ENCODE results near the gene PLA1A.

The PLA1A gene

DNA sequence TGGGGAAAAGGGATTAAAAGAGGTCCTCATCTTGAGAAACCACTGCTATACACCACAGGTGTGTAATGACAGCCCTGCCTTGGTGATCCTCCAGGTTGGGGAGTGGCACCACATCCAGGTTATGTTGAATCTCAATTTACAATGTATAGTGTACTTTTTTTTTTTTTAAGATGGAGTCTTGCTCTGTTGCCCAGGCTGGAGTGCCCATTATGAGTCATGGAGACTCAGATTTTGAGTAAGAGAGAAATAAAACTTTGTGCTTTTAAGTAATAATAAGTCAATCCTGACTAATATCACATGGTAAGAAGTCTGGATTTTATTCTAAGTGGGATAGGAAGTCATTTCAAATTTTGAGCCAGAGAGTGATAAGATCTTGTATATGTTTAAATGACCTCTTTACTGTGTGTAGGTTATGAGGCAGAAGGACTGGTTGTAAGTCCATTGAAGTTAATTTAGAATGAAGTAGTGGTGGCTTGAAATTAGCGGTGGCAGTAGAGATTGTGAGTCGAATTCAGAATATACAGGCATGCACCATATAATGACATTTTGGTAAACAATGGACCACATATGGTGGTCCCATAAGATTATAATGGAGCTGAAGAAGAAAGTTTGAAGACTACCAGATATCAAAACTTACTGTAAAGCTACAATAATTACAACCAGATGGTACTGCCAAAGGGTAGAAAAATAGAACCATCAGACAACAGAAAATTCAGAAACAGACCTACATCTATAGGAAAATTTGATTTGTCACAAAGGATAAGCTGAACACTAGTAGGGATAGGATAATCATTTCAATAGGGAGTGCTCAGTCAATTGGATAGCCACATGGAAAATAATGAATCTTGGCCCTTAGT, 42.0 kb downstream of the PLA1A start:
- DNase-seq: no peak

DNA sequence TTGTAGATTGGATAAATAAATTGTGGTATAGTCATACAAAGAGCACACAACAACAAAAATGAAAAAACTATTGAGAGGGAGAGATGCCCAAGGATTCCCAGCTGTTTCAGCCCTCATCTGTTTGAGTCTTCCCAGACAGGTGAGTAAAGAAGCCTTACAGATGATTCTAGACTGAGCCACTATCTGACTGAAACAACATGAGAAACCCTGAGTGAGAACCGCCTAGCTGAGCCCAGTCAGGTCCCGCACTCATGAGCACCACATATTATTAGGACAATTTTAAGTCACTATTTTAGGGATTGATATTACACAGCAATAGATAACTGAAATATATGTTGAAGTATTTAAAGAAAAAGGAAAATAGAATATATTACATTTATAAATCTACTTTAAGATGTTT, 43.7 kb downstream of the PLA1A start:
- no peak for DNase-seq

DNA sequence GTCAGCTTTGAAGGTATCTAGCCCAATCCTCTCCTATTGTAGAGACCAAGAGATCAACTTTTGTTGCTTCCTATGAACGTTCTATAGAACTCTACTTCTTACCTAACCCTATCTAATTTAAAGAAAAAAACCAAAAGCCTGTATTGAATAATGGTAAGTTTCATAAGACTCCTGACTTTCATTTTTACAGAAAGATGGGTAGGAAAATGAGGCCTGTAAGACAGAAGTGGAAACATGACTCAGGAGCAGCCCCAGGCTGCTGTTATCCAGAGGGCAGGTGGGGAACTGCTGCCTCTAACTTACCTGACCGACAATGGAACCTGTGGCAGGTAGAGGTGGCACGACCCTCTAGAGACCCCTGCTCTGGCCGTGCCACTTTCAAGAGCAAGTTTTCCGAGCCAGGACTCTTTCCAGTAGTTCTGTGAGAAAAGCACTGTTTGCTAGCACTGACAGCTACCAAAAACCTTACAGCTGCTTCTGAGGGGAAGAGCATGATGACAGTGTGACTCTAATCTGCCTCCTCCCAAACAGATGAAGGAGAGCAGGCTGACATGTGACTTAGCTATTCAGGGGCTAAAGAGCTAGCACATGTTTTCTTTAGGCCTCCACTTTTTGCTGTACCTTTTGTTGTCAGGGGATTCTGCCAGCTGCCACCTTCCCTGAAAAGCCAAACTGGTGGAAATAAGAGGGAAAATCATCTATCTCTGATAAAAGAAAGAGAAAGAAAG, 45.2 kb downstream of the PLA1A start:
- no peak for DNase-seq

DNA sequence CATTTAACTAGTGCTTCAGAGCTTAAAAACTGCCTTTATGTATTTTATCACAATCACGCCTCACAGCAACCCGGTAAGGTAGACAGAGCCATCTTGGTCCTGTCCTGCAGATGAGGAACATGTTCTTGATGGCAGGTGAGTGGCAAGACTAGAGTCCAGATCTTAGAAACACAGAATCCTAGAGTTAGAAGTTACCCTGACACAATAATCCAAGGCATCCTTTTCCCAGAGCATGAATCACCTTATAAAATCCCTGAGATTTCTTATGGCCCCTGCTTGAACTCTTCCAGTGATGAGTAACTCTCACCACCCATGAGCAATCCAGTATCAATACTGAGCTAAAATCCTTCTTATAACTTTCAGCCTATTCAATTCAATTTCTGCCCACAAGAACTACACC, 45.8 kb downstream of the PLA1A start:
- DNase-seq: no peak

DNA sequence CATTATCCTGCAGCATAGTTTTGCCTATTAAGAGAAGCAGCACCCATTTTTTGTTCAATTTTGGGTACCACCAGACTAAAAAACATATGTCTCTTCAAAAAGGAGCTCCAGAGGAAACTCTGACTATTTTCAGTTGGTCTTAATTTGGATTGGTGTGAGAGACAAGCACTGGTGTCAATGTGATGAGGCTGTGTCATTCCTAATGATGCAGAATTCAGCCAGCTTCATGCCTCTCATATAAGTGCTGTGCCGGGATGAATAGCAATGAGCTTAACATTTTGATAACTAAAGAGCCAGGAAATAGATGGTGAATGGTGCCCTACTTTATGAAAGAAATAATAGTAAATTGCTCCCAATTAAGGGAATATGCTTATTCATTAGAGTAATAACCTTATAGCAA, 46.8 kb downstream of the PLA1A start:
- no peak for DNase-seq

DNA sequence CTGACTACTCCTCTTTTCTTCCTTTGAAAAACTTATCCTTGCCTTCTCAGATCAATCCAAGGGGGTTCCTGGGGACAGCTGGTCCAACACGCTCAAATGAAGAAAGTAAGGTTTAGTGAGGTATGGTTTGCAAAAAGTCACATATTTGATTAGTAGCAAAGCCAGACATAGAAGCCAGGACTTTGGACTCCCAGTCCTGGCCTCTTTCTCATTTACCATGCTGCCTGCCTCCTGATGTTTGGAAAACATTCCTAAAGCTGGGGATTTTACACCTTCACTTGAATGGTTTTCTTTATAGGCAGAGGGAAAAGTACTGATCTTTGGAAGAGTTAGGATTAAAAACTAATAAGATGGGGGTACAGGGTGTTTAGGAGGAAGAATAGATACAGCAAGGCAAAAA, 48.1 kb downstream of the PLA1A start:
- DNase-seq: no peak

DNA sequence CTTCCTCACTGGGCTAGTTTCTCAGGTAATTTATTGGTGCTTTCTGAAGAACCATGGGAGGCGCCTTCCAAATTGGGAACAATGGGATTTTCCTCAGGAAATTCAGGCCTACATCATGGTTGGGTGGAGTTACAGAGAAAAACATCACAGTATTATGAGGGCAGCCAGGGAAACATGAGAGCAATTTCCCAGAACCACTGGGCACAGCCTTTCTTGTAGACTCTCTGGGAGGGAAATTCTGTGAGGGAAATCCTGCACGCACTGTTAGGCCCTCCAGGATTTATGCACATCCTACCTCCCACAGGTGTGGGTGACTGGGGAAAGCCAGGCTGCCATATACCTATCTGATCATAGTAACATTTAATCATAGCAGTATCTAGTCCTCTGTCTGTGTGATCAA, 49.5 kb downstream of the PLA1A start:
- DNase-seq: no peak

DNA sequence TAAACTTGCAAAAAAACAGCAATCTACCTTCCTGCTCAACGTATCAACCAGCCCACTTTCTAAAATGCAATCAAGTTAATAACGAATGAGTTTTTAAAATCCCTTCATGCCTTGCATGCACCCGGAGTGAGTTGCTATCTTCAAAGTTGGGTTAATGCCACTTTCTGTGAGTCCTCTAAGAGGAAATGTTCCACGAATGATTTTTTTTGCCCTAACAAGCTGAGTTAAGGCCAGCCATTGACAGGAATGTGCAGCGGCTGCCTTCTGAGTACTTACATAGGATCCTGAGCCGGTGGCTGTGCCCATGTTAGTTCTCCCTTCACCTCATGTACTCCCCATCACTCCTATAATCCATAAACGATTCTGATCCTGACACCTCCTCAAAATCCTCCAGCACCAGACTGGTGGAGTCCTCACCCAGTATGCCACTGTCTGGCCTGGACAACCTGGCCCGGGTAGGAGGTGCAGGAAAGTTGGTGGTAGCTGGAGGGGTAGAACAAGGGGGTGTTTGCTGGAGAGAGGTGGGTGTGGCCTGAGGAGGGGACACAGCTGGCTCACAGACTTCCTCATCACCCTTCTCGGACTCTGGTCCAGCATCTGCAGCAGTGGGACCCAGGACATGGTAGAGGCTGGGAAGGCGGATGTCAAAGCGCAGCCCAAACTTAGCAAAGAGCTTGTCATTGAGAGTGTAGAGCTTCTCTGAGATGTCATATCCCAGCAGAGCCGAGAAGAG, 50.3 kb downstream of the PLA1A start:
- DNase-seq: no peak

DNA sequence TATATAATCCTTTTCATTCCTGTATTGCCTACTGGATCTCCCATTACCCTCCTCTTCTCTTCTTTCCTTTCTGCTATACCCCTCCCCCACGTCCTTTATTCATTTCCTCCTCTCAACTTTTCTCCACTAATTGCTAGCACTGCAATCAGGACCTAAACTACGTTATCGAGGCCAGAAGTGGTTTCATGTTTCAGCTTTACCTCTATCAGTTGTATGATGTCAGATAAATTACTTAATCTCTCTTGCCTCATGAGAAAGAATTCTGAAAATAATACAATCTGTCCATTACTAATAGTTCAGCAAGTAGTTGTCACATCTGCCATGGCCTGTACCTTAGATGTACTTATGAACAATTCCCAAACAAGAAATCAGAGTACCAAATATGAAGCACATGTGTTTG, 52.1 kb downstream of the PLA1A start:
- DNase-seq: no peak

DNA sequence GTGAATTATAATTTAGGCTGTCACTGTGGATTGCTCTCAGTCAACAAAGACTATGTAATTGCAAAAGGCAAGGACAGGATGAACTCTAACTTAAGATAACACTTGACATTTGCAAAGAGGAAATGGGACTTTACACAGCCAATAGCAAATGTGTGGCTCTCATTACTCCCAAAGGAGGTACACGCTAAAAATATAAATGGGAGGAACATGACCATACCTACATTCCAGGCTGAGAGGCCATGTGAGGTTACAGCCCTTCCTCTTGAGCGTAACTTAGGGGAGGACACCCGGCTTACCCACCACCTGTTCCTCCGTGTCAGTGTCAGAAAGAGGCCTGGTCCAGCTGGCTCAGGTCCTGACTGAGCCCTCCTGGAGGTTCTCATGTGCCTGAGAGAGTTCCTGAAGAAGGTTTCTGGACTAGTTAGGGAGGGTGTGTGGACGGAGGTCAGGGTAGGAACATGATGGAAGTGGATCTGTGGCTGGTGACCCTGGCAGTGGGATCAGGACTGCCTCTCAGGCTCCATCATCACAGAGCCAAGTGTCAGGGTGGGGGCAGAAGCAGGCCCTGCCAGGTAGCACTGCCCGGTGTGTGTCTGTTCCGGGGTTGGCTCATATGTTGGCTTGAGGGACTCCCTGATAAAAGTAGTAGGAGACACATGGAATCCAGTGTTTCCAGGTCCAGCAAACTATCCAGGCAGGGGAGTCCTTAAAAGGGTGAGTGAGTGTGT, 54.8 kb downstream of the PLA1A start:
- no peak for DNase-seq

DNA sequence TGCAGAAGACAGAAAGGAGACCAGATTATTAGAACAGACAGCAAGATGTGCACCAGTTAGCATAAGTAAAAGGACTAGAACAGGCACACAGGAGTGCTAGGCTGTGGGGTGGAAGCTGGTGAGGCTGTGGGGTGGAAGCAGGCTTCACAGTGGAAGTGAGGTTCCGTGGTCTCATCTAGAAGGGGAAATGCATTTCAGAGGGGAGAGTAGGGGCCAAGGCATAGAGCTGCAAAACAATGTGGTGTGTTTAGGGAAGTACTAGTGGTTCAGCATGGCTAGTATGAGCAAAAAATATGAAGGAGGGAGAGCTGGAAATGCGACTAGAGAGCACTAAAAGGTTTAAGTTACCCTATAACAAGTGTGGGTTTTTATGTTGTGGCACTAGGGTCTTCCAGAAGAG, 56.2 kb downstream of the PLA1A start:
- no peak for DNase-seq

DNA sequence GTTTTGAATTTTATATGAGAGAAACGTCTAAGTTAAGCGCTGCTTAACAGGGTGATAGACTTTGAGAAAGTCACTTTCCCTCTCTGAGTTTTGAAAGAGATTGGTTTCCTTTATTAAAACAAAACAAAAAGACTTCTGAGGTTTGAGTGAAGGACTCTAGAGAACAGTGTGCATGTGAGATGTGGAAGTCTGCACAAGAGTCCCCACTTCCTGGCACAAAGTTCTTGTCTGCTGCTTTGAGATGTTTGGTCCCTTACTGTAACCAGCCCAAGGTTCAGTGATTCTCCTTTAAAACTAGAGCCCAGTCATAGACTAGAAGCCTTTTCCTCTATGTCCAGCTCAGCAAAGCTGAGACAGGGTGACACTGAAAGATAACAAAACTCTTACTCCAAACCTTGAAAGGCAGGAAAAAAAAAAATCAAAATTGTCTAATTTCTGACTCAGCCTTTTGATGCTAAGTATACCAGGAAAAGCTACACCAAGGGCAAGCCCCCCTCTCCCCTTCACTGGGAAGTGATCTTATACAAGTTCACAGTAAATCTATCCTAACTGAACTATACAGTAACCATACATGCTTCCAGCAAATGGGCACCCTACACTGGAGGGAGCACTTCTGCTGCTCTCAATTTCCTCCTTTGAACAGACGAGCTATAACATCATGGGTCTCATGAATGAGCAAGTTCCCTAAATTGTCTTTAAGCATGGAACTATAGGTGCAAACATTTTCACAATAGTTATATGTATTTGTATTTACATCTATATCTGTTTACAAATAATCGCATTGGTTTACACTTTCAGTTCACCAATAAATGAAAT, 60.4 kb downstream of the PLA1A start:
- DNase-seq: no peak

DNA sequence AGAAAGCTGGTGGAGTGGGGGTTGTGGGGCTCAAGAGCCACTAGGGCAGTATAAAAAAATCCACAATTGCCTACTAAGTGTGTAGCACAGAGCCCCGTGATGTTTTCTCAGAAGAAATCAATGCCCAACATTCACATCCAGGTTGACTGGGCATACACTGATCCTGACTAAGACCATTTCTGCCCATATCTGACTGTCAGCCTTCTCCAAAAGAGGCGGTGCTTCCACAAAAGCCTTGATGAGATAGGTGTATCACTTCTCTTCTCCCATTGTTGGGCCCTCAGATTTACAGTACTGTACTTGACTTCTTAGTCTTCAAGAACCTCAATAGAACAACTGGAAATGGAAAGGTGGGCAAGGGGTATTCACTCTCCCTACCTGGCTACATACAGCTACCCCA, 61.3 kb downstream of the PLA1A start:
- no peak for DNase-seq

DNA sequence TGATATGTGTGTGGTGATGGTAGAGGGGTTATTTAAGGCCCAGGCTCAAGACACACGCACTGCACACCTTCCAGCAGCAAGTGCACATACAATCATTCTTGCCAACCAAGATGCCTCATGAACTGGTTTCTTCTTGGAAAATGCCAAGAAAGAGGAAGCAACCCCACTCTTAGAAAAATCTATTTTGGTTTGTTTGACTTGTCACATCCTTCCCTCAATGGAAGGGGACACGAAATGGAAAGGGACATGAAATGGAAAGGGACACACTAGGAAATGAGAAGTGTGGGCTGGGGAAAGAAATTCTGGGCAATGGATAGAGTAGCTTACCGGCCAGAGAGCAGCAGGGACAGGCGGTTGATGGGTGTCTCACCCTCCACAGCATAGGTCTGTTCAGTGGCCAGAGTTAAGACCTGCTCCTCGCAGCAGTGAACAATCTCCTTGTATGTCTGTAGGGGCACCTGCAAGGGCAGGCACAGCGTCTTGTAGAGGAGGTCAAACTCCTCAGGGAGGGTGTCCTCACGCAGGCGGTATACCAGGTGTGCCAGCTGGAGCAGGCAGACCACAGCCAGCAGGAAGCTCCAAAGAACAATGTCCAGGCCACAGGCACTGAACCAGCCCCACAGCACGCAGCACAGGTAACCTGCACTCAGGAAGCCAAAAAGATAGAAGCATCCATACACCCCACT, 62.1 kb downstream of the PLA1A start:
- no peak for DNase-seq

DNA sequence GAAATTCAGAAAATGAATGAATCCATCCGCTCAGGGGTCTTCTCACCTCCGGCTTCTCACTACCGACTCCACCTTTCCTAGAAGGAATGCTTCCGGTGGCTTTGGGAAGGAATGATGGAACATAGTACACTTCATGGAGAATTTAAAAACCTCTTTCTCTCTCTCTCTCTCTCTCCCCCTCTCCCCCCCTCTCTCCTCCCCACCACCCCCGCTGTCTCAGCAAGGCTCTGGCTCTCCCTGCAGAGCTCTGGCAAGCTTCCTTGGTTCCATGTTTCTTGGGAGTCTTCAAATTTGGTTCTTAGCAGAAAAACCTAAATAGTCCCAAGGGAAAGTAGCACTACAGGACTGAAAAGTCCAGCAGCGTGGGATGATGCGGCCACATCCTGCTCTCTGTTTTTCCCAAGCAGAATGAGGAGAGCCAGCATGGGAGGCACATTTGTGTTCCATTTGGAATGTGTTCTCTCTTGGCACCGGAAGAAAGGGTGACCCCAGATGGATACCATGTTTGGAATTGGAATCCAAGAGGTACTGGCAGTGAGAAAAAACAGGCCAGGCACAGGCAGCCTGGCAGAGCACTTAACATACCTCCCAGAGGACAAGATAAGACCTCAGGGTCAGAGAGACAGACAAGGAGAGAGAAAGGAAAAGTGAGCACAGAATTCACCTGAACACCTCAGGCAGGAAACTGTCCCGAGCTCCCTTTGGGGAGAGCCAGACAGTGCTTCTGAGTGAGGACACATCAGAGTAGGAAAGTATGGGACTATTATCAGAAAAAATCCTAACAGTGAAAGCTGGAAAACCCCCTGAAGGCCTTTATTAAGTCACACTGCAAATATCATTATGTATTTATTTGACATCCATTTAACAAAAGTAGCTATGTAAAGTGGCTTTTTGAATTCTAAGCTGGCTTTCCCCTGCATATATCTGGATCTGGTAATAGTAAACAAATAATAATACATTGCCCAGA, 63.1 kb downstream of the PLA1A start, which contains the start of gene POPDC2:
TSS of gene POPDC2 (minus strand) at position 116 of the 967 bp plus-strand sequence. CDS start 166 bp downstream, outside the sequence.
- DNase-seq: no peak

DNA sequence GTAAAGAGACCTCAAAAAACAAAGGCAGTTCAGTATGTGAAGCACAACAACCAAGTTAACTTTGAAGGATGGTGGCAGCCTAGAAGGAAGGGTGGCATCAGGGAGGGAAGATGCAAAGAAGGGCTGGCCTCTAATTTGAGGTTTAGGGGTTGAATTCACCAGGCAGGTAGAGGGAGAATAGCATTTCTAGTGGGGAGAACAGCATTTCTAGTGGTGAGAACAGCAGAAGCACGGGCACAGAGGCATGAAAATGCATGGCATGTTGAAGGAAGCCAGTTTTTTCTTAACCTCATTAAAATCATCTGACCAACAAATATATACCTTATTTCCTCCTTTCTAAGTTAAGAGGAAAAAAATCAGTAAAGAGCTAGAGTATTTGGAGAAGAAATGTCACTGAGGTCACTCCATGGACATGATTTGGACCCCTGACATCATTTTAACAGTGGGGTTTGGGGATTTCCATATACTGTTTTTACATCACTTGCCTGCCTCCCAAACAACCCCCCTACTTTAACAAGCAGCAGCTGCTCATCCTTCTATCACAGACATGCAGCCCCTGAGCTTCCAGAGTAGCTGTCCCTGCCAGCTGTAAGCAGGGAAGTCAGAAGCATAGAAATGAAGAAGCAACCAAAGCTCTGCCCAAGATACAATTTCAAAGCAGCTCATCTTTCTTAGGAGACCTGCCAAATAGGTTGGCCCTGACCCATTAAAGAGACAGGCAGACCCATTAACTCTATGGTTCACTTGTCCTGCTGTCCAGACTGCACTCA, 65.1 kb downstream of the PLA1A start:
- DNase-seq: no peak

DNA sequence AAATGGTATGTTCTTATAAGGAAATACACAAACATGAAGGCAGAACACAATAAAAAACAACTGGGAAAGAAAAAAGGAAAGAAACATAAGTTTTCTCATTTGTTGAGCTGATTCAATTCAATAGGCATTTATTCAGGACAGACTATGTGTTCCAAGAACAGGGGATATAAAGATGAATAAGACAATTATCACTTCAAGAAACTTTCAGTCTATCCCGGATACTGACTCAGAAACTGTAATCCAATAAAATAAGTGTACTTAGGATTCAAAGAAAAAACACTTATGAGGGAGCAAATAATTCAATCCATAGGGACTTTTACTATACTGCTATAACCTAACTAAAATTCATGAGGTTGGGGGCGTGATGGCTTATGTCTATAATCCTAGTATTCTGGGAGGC, 66.2 kb downstream of the PLA1A start:
- no peak for DNase-seq

DNA sequence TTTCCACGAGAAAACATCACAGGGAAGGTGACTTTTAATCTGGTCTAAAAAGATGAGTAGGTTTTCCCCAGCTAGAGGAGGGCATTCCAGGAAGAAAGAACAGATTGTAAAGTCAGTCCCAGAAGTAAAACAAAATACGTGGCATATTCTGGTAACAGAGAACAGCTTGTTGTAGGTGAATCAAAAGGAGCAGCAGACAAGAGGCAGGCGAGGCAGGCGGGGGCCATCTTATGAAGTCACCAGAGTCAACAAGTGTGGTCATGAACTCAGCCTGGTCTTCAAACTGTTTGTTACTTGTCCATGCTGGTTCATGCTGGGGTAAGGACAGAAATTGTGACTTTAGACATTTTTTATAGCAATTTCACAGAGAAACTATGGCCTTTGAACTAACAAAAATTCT, 66.7 kb downstream of the PLA1A start:
- DNase-seq: no peak

DNA sequence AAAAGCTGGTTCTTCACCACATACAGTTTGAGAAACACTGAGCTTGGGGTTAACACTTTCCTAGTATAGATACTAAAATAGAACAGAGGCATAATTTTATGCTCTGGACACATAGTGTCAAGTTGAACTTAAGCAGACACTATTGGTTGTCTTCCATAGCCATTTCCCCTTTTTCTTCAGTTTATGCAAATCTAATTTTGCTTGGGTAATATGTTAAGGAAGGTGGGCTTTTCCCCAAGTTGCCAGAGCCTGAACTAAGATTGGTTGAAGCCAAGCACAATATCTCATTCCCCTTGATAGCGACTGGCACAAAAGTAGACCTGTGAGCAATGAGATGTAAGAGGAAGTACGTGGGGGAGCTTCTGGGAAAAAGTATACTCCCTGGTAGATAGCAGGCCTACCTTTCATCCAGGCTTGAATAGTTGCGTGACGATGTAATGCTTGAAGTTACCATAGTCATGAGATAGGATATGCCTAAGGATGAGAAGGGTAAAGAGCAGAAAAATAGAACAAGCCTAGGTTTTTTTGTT, 67.2 kb downstream of the PLA1A start:
- no peak for DNase-seq

All from activated CD8-positive, alpha-beta memory T cell treated with anti-CD3 and anti-CD28 coated beads, Interleukin-2, amount 50 U/mL, for 48 hours (primary cell).